Tibial artery (tissue), 4 donors: ENCODE data around the gene SIL1.
"Not testable (repeated sequence)": the region's sequence is repeated elsewhere in the genome, so short reads cannot be mapped to it uniquely, and the experiment has no call there.

Experiments used
- DNase-seq, 2 donors: peaks; one replicate each; pipeline ENCODE4 v3.0.0-alpha.2; 2019
- H3K27ac ChIP-seq, 2 donors: fragments of 200-600 bp; sonication (generic) in 1 of 2; 1 replicate in 1 of 2; 2 replicates in 1 of 2; pipeline ENCODE4 v1.5.1; 2018 to 2019; ENCODE audit warnings: mild to moderate bottlenecking in 1 of 2
- H3K27me3 ChIP-seq, 2 donors: fragments of 200-600 bp; sonication (generic) in 1 of 2; one replicate each; pipeline versions ENCODE4 v1.5.1 to v1.6.0; 2016 to 2019
- H3K36me3 ChIP-seq, 3 donors: fragments of 200-600 bp; sonication (generic) in 2 of 3; one replicate each; pipeline ENCODE4 v1.5.1; 2016 to 2019; ENCODE audit warnings: mild to moderate bottlenecking in 2 of 3
- H3K4me1 ChIP-seq, 4 donors: fragments of 200-600 bp; sonication (generic) in 2 of 4; 1 replicate in 3 of 4; 2 replicates in 1 of 4; pipeline ENCODE4 v1.5.1; 2016 to 2019
- H3K4me3 ChIP-seq, 2 donors: fragments of 200-600 bp; sonication (generic) in 1 of 2; 1 replicate in 1 of 2; 2 replicates in 1 of 2; pipeline ENCODE4 v1.5.1; 2018 to 2019; ENCODE audit warnings: mild to moderate bottlenecking in 2 of 2
- H3K9me3 ChIP-seq, 3 donors: fragments of 200-600 bp; sonication (generic) in 1 of 3; one replicate each; pipeline ENCODE4 v1.5.1; 2016 to 2019
- CTCF ChIP-seq, 2 experiments: fragments of 200-600 bp in 1 of 2; fragments of 450-650 bp in 1 of 2; IDR thresholded peaks; one replicate each; pipeline ENCODE4 v1.5.1; 2017 to 2019; ENCODE audit warnings: antibody characterized with exemption in 2 of 2, mild to moderate bottlenecking in 1 of 2, moderate library complexity in 1 of 2
- intact Hi-C: fragments of 100-400 bp; cut with DNase I; formaldehyde crosslinking; loops from one replicate; pipeline ENCODE4 v1.15.0; 2023; ENCODE audit warnings: low total_unique reads

The SIL1 gene

GRCh38 chr5:139182528-139183296, 15.5 kb downstream of the SIL1 start:
- TF ChIP-seq CTCF (IDR thresholded peaks at IDR 0.05), result no peak
- Histone ChIP-seq H3K27ac (no peak overlapping the region), H3K4me1 (peaks cover 4 to 69% (median 50%) of the 10 kb centered on the region in 4 donors), H3K27me3 (no peaks in the 10 kb centered on the region), H3K36me3 (no peaks in the 10 kb centered on the region), H3K4me3 (no peak overlapping the region), H3K9me3 (no peaks in the 10 kb centered on the region)
- DNase-seq, result no peak
- intact Hi-C loops, result no loop called here

- Histone ChIP-seq H3K4me1 (peaks cover 4 to 74% (median 53%) of the 10 kb centered on the region in 4 donors), H3K27ac (peak overlapping the region in 1 of 2 donors; percentile 62), H3K27me3 (no peaks in the 10 kb centered on the region), H3K36me3 (no peaks in the 10 kb centered on the region), H3K9me3 (no peaks in the 10 kb centered on the region), H3K4me3 (no peak overlapping the region)
- intact Hi-C loops, result no loop called here
- no peak for TF ChIP-seq CTCF (IDR thresholded peaks at IDR 0.05)
- DNase-seq, result no peak
Observed at GRCh38 chr5:139181835-139182452, 16.2 kb downstream of the SIL1 start.

- Histone ChIP-seq H3K36me3 (no peaks in the 10 kb centered on the region), H3K4me1 (peaks cover 4 to 71% (median 50%) of the 10 kb centered on the region in 4 donors), H3K9me3 (no peaks in the 10 kb centered on the region), H3K27ac (peak overlapping the region in 1 of 2 donors; percentile 62), H3K4me3 (no peak overlapping the region), H3K27me3 (no peaks in the 10 kb centered on the region)
- TF ChIP-seq CTCF (IDR thresholded peaks at IDR 0.05), result no peak
- intact Hi-C loops, result no loop called here
- DNase-seq, result no peak
Observed at GRCh38 chr5:139181322-139181730, 16.8 kb downstream of the SIL1 start.

GRCh38 chr5:139180850-139181249, 17.3 kb downstream of the SIL1 start:
- Histone ChIP-seq H3K4me3 (no peak overlapping the region), H3K27me3 (no peaks in the 10 kb centered on the region), H3K4me1 (peaks cover 4 to 66% (median 48%) of the 10 kb centered on the region in 4 donors), H3K9me3 (no peaks in the 10 kb centered on the region), H3K36me3 (no peaks in the 10 kb centered on the region), H3K27ac (peak overlapping the region in 1 of 2 donors; percentile 62)
- DNase-seq, result no peak
- intact Hi-C loops, result no loop called here
- no peak for TF ChIP-seq CTCF (IDR thresholded peaks at IDR 0.05)

- H3K4me1 ChIP-seq, result peaks cover 4 to 58% (median 46%) of the 10 kb centered on the region in 4 donors
- H3K36me3 ChIP-seq, intact Hi-C loops, H3K4me3 ChIP-seq, H3K9me3 ChIP-seq, H3K27me3 ChIP-seq, DNase-seq: not testable (repeated sequence)
- peak overlapping the region; percentile 62 to 79 for H3K27ac ChIP-seq
Observed at GRCh38 chr5:139179778-139180513, 18.2 kb downstream of the SIL1 start.

GRCh38 chr5:139178935-139179334, 19.2 kb downstream of the SIL1 start:
- no peaks in the 10 kb centered on the region for H3K9me3 ChIP-seq
- intact Hi-C loops, result no loop called here
- no peaks in the 10 kb centered on the region for H3K36me3 ChIP-seq
- H3K4me1 ChIP-seq, result peaks cover 4 to 55% (median 46%) of the 10 kb centered on the region in 4 donors
- H3K4me3 ChIP-seq, result no peak overlapping the region
- no peak for TF ChIP-seq CTCF (IDR thresholded peaks at IDR 0.05)
- DNase-seq, result no peak
- peak overlapping the region; percentile 62 to 79 for H3K27ac ChIP-seq
- no peaks in the 10 kb centered on the region for H3K27me3 ChIP-seq
